ENCODE measurements around the gene HLTF.

DNA sequence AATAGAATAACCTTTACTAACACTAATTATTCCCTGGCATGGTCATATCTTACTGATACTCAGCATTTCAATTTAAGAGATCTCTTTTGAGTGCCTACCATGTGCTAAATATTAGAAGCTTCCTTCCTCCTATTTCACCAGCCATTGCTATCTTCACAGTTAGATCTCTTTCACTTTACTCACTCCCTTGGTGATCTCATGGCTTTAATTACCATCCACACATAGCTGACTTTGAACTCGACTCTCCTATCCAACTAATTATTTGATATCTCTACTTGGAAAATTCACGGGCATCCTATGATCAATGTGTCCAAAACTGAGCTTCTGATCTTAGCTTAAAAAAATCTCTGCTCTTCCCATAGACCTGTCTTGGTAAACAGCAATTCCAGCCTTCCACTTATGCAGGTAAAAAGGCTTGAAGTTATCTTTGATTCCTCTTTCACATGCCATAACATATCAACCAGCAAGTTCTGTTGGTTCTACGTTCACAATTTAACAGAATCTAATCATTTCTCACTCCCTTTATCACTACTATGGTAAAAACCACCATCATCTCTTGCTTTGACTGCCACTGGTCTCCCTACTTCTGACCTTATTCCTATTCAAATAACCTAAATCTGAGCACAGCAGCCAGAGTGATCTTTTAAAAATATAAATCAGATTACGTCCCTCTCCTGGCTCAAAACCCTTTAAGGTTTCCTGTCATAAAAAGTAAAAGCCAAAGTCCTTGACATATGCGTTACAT is 41.8 kb downstream of the HLTF start:
- TF ChIP-seq POLR2A (IDR thresholded peaks at IDR 0.05; ENCODE audit: low read length) (no peak), GATA1 (IDR thresholded peaks at IDR 0.05; ENCODE audit: low read depth, low read length) (no peak)

All from erythroblast (primary cell).